ENCODE data around the gene ALDH1A3. TPM values are rescaled to one million over a fixed set of nuclear protein-coding genes. Genes with fewer than 3 reads are reported as not detected.

ALDH1A3 gene
- total and polyA plus RNA-seq, 2 experiments from 2014 or later: 4.0 to 19.8 TPM

GRCh38 chr15:100866386-100867330 lies 13.0 kb upstream of the ALDH1A3 start:
- Mint-ChIP-seq H3K36me3 (ENCODE audit: low read depth) (no peaks in the 10 kb centered on the region), H3K27ac (no peak overlapping the region), H3K9me3 (no peaks in the 10 kb centered on the region; the same call in 2 of the 3 replicates), H3K27me3 (ENCODE audit: insufficient read depth, low read depth, poor library complexity) (peaks cover 15% of the 10 kb centered on the region), H3K4me1 (peaks cover 2% of the 10 kb centered on the region; the same call in 2 of the 3 replicates), H3K4me3 (no peak overlapping the region)
- TF ChIP-seq STAT1 (IDR thresholded peaks at IDR 0.05; ENCODE audit: unreplicated experiment) (no peak), CTCF (conservative IDR thresholded peaks at IDR 0.05; ENCODE audit: low read depth in 2 of 2) (0 out of 4 replicates have a peak, but pooled peaks have one; percentile 13 to 14), NANOG (IDR thresholded peaks at IDR 0.05; ENCODE audit: borderline replicate concordance) (no peak), EZH2phosphoT487 (IDR thresholded peaks at IDR 0.05; ENCODE audit: unreplicated experiment) (no peak)
- H3K79me2 ChIP-seq (replicated peaks; ENCODE audit: insufficient read depth): no peaks in the 10 kb centered on the region
- no peaks in the 10 kb centered on the region for H4K20me1 ChIP-seq (replicated peaks; ENCODE audit: insufficient read depth)
- H3K4me1 ChIP-seq (ENCODE audit: insufficient read depth): no peaks in the 10 kb centered on the region
- no peaks in the 10 kb centered on the region for H3K36me3 ChIP-seq (ENCODE audit: insufficient read depth)
- no peaks in the 10 kb centered on the region for H3F3A ChIP-seq (replicated peaks; ENCODE audit: low read depth)
- DNase-seq (ENCODE audit: low spot score) (no peak), ATAC-seq (no peak)
- 0 out of 2 replicates have a peak overlapping the region, but pooled peaks have one; percentile 23 for H2AFZ ChIP-seq
- no peak overlapping the region for H3K27ac ChIP-seq (ENCODE audit: low read depth)
- H3K4me3 ChIP-seq: no peak overlapping the region
- H3K27me3 ChIP-seq (ENCODE audit: insufficient read depth): no peaks in the 10 kb centered on the region
- H3K4me2 ChIP-seq: no peak overlapping the region
- H3K9me2 ChIP-seq (ENCODE audit: insufficient read depth): no peaks in the 10 kb centered on the region

GRCh38 chr15:100867433-100867832 lies 12.2 kb upstream of the ALDH1A3 start:
- ATAC-seq: no peak
- Histone ChIP-seq H3K4me3 (no peak overlapping the region), H3K36me3 (ENCODE audit: insufficient read depth) (no peaks in the 10 kb centered on the region), H3K79me2 (replicated peaks; ENCODE audit: insufficient read depth) (no peaks in the 10 kb centered on the region), H3K9me2 (ENCODE audit: insufficient read depth) (no peaks in the 10 kb centered on the region), H2AFZ (no peak overlapping the region), H4K20me1 (replicated peaks; ENCODE audit: insufficient read depth) (no peaks in the 10 kb centered on the region), H3F3A (replicated peaks; ENCODE audit: low read depth) (no peaks in the 10 kb centered on the region), H3K27me3 (ENCODE audit: insufficient read depth) (no peaks in the 10 kb centered on the region), H3K4me2 (no peak overlapping the region), H3K27ac (ENCODE audit: low read depth) (no peak overlapping the region), H3K4me1 (ENCODE audit: insufficient read depth) (no peaks in the 10 kb centered on the region)
- no peak for DNase-seq (ENCODE audit: low spot score)
- TF ChIP-seq CTCF (conservative IDR thresholded peaks at IDR 0.05; ENCODE audit: low read depth in 2 of 2): no peak
- TF ChIP-seq ZNF462 (CRISPR knock-in tag; IDR thresholded peaks at IDR 0.05): no peak
- Mint-ChIP-seq H3K9me3 (no peaks in the 10 kb centered on the region; the same call in 2 of the 3 replicates), H3K36me3 (ENCODE audit: low read depth) (no peaks in the 10 kb centered on the region), H3K4me1 (peaks cover 2% of the 10 kb centered on the region; the same call in 2 of the 3 replicates), H3K4me3 (no peak overlapping the region), H3K27ac (no peak overlapping the region), H3K27me3 (ENCODE audit: insufficient read depth, low read depth, poor library complexity) (peaks cover 15% of the 10 kb centered on the region)
